HFF-Myc (cell line): ENCODE measurements around the gene MAP1LC3B2.

ENCODE experiments used
- DNase-seq: peaks from one replicate; pipeline ENCODE4 v3.0.0-alpha.2; 2011; ENCODE audit warnings: low read depth; ENCODE audit errors: extremely low read depth
- H3K4me3 ChIP-seq: replicated peaks from 2 replicates; pipeline ENCODE4 v1.5.1; 2011; ENCODE audit warnings: low read depth, mild to moderate bottlenecking, control low read depth, low read length
- TF ChIP-seq, protein P1 (sequence below): IDR thresholded peaks from 2 replicates; pipeline ENCODE4 v1.5.1; 2012; ENCODE audit warnings: mild to moderate bottlenecking, low read depth, low read length, control low read depth; ENCODE audit errors: missing control alignments

MAP1LC3B2 gene

GRCh38 chr12:116598311-116599284, 39.4 kb downstream of the MAP1LC3B2 start:
- TF ChIP-seq, protein P1, sequence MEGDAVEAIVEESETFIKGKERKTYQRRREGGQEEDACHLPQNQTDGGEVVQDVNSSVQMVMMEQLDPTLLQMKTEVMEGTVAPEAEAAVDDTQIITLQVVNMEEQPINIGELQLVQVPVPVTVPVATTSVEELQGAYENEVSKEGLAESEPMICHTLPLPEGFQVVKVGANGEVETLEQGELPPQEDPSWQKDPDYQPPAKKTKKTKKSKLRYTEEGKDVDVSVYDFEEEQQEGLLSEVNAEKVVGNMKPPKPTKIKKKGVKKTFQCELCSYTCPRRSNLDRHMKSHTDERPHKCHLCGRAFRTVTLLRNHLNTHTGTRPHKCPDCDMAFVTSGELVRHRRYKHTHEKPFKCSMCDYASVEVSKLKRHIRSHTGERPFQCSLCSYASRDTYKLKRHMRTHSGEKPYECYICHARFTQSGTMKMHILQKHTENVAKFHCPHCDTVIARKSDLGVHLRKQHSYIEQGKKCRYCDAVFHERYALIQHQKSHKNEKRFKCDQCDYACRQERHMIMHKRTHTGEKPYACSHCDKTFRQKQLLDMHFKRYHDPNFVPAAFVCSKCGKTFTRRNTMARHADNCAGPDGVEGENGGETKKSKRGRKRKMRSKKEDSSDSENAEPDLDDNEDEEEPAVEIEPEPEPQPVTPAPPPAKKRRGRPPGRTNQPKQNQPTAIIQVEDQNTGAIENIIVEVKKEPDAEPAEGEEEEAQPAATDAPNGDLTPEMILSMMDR, result no peak
- H3K4me3 ChIP-seq, result 0 out of 2 replicates have a peak overlapping the region, but pooled peaks have one; percentile 22
- DNase-seq, result no peak

DNA sequence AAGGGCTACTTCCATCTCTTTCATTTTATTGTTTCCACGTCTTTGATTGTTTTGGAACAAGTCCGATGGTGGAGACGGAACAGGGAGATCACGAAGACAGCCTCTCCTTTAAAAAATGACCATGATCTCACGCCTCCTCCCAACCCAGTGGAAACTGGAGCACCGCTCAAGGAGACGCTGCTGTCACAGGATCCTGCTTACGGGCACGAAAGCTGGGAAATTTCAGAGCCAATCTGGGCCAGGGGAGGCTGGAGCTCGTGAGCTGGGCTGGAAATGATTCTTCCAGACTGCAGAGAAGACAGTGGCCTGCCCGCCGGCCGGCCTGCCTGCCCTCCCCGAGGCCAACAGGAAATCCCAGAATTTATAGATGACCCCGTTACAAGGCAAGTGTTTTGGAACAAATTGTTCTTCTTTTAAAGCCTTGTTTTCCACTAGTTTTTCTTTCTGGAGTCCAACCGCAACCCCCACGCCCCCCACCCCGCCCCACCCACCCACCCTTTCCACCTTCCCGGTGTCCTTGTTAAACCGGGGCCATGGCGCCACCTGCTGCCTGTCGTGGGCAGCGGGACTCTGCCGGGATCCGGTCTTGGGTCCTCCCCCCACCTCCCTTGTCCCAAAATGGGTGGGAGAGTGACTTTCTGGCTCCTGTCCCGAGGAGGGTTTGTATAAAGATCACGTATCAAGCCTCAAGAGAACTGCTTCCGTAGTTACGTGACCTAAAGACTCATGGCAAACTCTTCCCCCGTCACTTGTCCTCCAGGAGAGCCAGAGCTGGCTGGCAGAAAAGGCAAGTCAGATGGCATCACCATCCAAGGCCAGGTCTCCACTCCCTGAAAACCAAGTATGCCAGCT, 40.3 kb downstream of the MAP1LC3B2 start:
- peak overlapping the region; percentile 22 for H3K4me3 ChIP-seq
- DNase-seq, result no peak
- TF ChIP-seq, protein P1, result peak; percentile 61

GRCh38 chr12:116600959-116601918, 42.1 kb downstream of the MAP1LC3B2 start:
- H3K4me3 ChIP-seq, result no peak overlapping the region
- DNase-seq, result no peak
- TF ChIP-seq, protein P1, result no peak

DNA sequence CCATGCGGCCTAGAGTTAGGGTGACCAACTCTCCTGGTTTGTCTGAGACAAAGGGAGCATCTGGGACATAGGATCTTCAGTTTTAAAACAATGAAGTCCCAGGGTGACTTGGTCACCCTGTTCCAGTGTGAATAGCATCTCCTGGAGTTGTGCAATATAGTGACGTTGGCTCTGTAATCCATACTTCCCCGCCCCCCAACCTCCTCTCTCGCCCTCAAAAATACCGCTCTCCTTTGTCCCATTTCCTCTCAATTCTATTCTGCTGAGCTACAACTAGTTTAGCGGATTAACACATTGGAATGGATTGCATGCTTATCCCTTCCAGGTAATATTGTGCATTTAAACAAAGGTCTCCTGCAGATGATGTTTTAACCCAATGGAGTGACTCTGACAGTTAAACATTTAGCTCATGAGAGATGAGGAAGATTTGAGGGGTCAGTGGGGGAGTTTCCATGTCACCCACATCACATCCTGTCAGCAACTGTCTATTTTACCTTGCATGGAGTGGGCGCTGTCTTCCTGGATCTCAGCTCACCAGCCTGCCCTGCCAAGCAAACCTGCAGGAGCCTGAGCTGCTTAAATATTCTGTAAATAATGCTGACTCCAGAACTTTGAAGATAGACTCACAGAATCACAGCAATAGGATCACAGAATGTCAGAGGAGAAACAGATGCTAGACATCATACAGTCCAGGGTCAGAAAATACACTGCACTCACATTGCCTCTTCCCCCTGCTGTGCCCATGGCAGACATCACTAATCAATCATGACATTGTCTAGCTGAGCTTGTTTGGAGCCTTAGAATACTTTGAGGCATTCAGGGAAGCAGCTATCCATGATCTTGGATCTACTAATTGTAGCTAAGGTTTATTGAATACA, 43.0 kb downstream of the MAP1LC3B2 start:
- no peak for DNase-seq
- no peak overlapping the region for H3K4me3 ChIP-seq
- TF ChIP-seq, protein P1, result no peak

GRCh38 chr12:116603546-116604177, 44.5 kb downstream of the MAP1LC3B2 start:
- no peak for DNase-seq
- TF ChIP-seq, protein P1, result no peak
- no peak overlapping the region for H3K4me3 ChIP-seq
